HL-60 (cell line): ENCODE data around the gene P2RY13.

ENCODE experiments used
- DNase-seq, 2 experiments: peaks; one replicate each; pipeline ENCODE4 v3.0.0-alpha.2; 2010 to 2020; ENCODE audit warnings: low read depth in 1 of 2, low spot score in 1 of 2
- H3K27ac ChIP-seq: fragments of 250-450 bp; sonication (Bioruptor Pico); replicated peaks from 2 replicates; pipeline ENCODE4 v1.5.1; 2020; ENCODE audit warnings: mild to moderate bottlenecking, moderate library complexity
- H3K27me3 ChIP-seq: fragments of 250-450 bp; sonication (Bioruptor Pico); 2 replicates; pipeline ENCODE4 v1.5.1; 2021; ENCODE audit warnings: mild to moderate bottlenecking, moderate library complexity; ENCODE audit not compliant: insufficient read depth, poor library complexity, severe bottlenecking
- H3K4me3 ChIP-seq: replicated peaks from 2 replicates; pipeline ENCODE4 v1.5.1; 2011; ENCODE audit warnings: mild to moderate bottlenecking, control low read depth, low read length; ENCODE audit not compliant: insufficient read depth
- CTCF ChIP-seq: IDR thresholded peaks from one replicate; pipeline ENCODE4 v1.5.1; 2011; ENCODE audit warnings: low read length, control low read depth, inconsistent platforms; ENCODE audit not compliant: insufficient read depth
- GABPA ChIP-seq: IDR thresholded peaks from 2 replicates; pipeline ENCODE4 v1.6.1; 2012; ENCODE audit warnings: low read depth
- POLR2AphosphoS5 ChIP-seq: IDR thresholded peaks from 2 replicates; pipeline ENCODE4 v1.6.1; 2012; ENCODE audit warnings: low read depth
- REST ChIP-seq: IDR thresholded peaks from 2 replicates; pipeline ENCODE4 v1.6.1; 2012; ENCODE audit warnings: low read depth; ENCODE audit not compliant: insufficient replicate concordance
- SPI1 ChIP-seq: IDR thresholded peaks from 2 replicates; pipeline ENCODE4 v1.6.1; 2012; ENCODE audit warnings: low read depth, mild to moderate bottlenecking, borderline replicate concordance

P2RY13 gene

GRCh38 chr3:151330899-151331298, 1.6 kb upstream of the P2RY13 start:
- peak overlapping the region; percentile 51 for H3K27ac ChIP-seq
- TF ChIP-seq REST (no peak), POLR2AphosphoS5 (no peak), CTCF (no peak), SPI1 (peak; percentile 90)
- DNase-seq, result peak; percentile 42 to 51
- no peak overlapping the region for H3K4me3 ChIP-seq
- no peaks in the 10 kb centered on the region for H3K27me3 ChIP-seq

- no peak for DNase-seq
- H3K4me3 ChIP-seq, result no peak overlapping the region
- no peaks in the 10 kb centered on the region for H3K27me3 ChIP-seq
- peak overlapping the region; percentile 7 for H3K27ac ChIP-seq
- TF ChIP-seq GABPA, result no peak
- TF ChIP-seq CTCF, result no peak
- TF ChIP-seq POLR2AphosphoS5, result no peak
- no peak for TF ChIP-seq SPI1
- TF ChIP-seq REST, result no peak
Measured at GRCh38 chr3:151330379-151330778, 1.0 kb upstream of the P2RY13 start.

GRCh38 chr3:151328298-151328995, 902 bp downstream of the P2RY13 start:
- peak; percentile 49 to 65 for DNase-seq
- H3K27me3 ChIP-seq, result no peaks in the 10 kb centered on the region
- H3K4me3 ChIP-seq, result peak overlapping the region; percentile 44
- TF ChIP-seq POLR2AphosphoS5 (no peak), SPI1 (no peak), REST (no peak), GABPA (no peak), CTCF (no peak)
- peak overlapping the region; percentile 72 for H3K27ac ChIP-seq
